ENCODE measurements around the gene CAMK2G.

- TF ChIP-seq SIN3A (IDR thresholded peaks at IDR 0.05; ENCODE audit: borderline replicate concordance, insufficient read depth, low read length) (no peak), REST (IDR thresholded peaks at IDR 0.05; ENCODE audit: insufficient read depth in 1 of 2, low read depth in 2 of 2, low read length in 2 of 2) (no peak)
These were observed 68.0 kb downstream of the CAMK2G start for GRCh38 chr10:73806176-73806950.
